HG03457 (cell line): ENCODE data around the gene USP48.

Experiments used
- ATAC-seq: cut with Tn5 transposase; IDR thresholded peaks from one replicate; pipeline ENCODE4 v1.9.1; 2021; ENCODE audit warnings: moderate number of reproducible peaks; ENCODE audit not compliant: unreplicated experiment

Gene USP48

GRCh38 chr1:21670956-21671902 lies 111.7 kb downstream of the USP48 start:
- no peak for ATAC-seq

- no peak for ATAC-seq
Observed at GRCh38 chr1:21670059-21670881, 112.7 kb downstream of the USP48 start.

- no peak for ATAC-seq
Observed at GRCh38 chr1:21669258-21670058, 113.5 kb downstream of the USP48 start, which contains the start of gene RAP1GAP. RAP1GAP (minus strand) TSS chr1:21669357; CDS start chr1:21620032, 49,325 bp downstream.

GRCh38 chr1:21668951-21669257 lies 114.0 kb downstream of the USP48 start:
- no peak for ATAC-seq

- ATAC-seq = no peak
Observed at GRCh38 chr1:21668232-21668950, 114.6 kb downstream of the USP48 start.

- no peak for ATAC-seq
Observed at GRCh38 chr1:21667348-21668231, 115.4 kb downstream of the USP48 start.

- ATAC-seq = no peak
Observed at GRCh38 chr1:21666576-21667320, 116.2 kb downstream of the USP48 start.

GRCh38 chr1:21665711-21666575 lies 117.0 kb downstream of the USP48 start:
- no peak for ATAC-seq

- no peak for ATAC-seq
Observed at GRCh38 chr1:21664806-21665588, 118.0 kb downstream of the USP48 start.

- ATAC-seq = no peak
Observed at GRCh38 chr1:21663951-21664805, 118.8 kb downstream of the USP48 start.

- ATAC-seq = no peak
Observed at GRCh38 chr1:21663248-21663950, 119.5 kb downstream of the USP48 start.

- no peak for ATAC-seq
Observed at GRCh38 chr1:21662426-21663247, 120.3 kb downstream of the USP48 start.

GRCh38 chr1:21661886-21662285 lies 121.1 kb downstream of the USP48 start:
- no peak for ATAC-seq

- no peak for ATAC-seq
Observed at GRCh38 chr1:21659924-21660326, 123.0 kb downstream of the USP48 start.
